A549 (cell line): ENCODE data around the gene SASH1. TPM values are rescaled to one million over a fixed set of nuclear protein-coding genes. Genes with fewer than 3 reads are reported as not detected.

Experiments used
- ATAC-seq, 2 experiments: fragments of 200-7000 bp in 1 of 2; fragments of >200 bp in 1 of 2; cut with Nextera tagmentation in 1 of 2; cut with Tn5 transposase in 1 of 2; 3 replicates each; pipeline versions ENCODE4 v1.8.0 to v1.9.1; 2018 to 2020; ENCODE audit warnings: mild to moderate bottlenecking in 1 of 2, moderate library complexity in 1 of 2
- CTCF ChIA-PET: fragments of 300-600 bp; sonication (Branson Sonifier 250); formaldehyde crosslinking; extraction: SDS; loops from one replicate; lab custom pipeline; 2021; ENCODE audit warnings: antibody characterized with exemption, inconsistent platforms; lab: Yijun Ruan, JAX
- POLR2A ChIA-PET: fragments of 350-600 bp; formaldehyde crosslinking; extraction: SDS; loops from one replicate; lab custom pipeline; 2021; ENCODE audit warnings: antibody characterized with exemption, inconsistent platforms; lab: Yijun Ruan, JAX
- DNase-seq, 2 experiments: peaks; one replicate each; pipeline versions ENCODE4 v3.0.0 to v3.0.0-alpha.2; 2011 to 2016; ENCODE audit warnings: low read depth in 1 of 2, low spot score in 1 of 2
- FAIRE-seq: peaks from 2 replicates; lab custom pipeline; 2011; peaks lifted over from hg19 to GRCh38; lab: Jason Lieb, UNC
- H3K27ac ChIP-seq, 2 experiments: fragments of >200 bp; sonication (Bioruptor Twin); formaldehyde crosslinking; 3 replicates each; pipeline ENCODE4 v1.5.1; 2016 to 2017
- H3K4me1 ChIP-seq: fragments of >200 bp; sonication (Bioruptor Twin); formaldehyde crosslinking; 3 replicates; pipeline ENCODE4 v1.6.1; 2016
- H3K4me2 ChIP-seq: fragments of >200 bp; sonication (Bioruptor Twin); formaldehyde crosslinking; 3 replicates; pipeline ENCODE4 v1.6.1; 2016
- H3K4me3 ChIP-seq: fragments of >200 bp; sonication (Bioruptor Twin); formaldehyde crosslinking; 3 replicates; pipeline ENCODE4 v1.5.1; 2016
- H3K9me3 ChIP-seq: fragments of >200 bp; sonication (Bioruptor Twin); formaldehyde crosslinking; 3 replicates; pipeline ENCODE4 v1.6.1; 2016
- CBX2 ChIP-seq: fragments of 200-600 bp; sonication (generic); IDR thresholded peaks from 2 replicates; pipeline ENCODE4 v1.6.1; 2016; ENCODE audit warnings: low read depth, mild to moderate bottlenecking, borderline replicate concordance
- CBX8 ChIP-seq: fragments of 200-600 bp; sonication (generic); IDR thresholded peaks from 2 replicates; pipeline ENCODE4 v1.6.1; 2016
- CEBPB ChIP-seq, 2 experiments: fragments of >200 bp in 1 of 2; sonication (Bioruptor Twin) in 1 of 2; formaldehyde crosslinking in 1 of 2; IDR thresholded peaks; 2 replicates each; pipeline ENCODE4 v1.6.1; 2012 to 2016
- EHF ChIP-seq: fragments of 250-450 bp; sonication (Bioruptor Pico); IDR thresholded peaks from 2 replicates; pipeline ENCODE4 v1.5.0; 2020; ENCODE audit warnings: mild to moderate bottlenecking
- EHMT2 ChIP-seq: fragments of 200-600 bp; sonication (generic); IDR thresholded peaks from 2 replicates; pipeline ENCODE4 v1.6.1; 2016; ENCODE audit warnings: antibody characterized with exemption, low read depth, mild to moderate bottlenecking, moderate library complexity
- HEYL ChIP-seq: fragments of 250-450 bp; sonication (Bioruptor Pico); IDR thresholded peaks from 2 replicates; pipeline ENCODE4 v1.8.0; 2021; ENCODE audit warnings: mild to moderate bottlenecking, moderate library complexity
- HOXA7 ChIP-seq: fragments of 250-450 bp; sonication (Bioruptor Pico); IDR thresholded peaks from 2 replicates; pipeline ENCODE4 v1.5.0; 2020; ENCODE audit warnings: mild to moderate bottlenecking, moderate library complexity
- JUNB ChIP-seq: fragments of >200 bp; sonication (Bioruptor Twin); formaldehyde crosslinking; IDR thresholded peaks from 2 replicates; pipeline ENCODE4 v1.6.1; 2016
- KDM5A ChIP-seq: fragments of 200-600 bp; sonication (generic); IDR thresholded peaks from 2 replicates; pipeline ENCODE4 v1.6.1; 2016; ENCODE audit warnings: antibody characterized with exemption, mild to moderate bottlenecking
- MAFK ChIP-seq: fragments of 450-650 bp; IDR thresholded peaks from 2 replicates; pipeline ENCODE4 v1.6.1; 2014; ENCODE audit not compliant: partially characterized antibody
- MAZ ChIP-seq: fragments of 150-350 bp; IDR thresholded peaks from 2 replicates; pipeline ENCODE4 v1.6.1; 2014; ENCODE audit warnings: antibody characterized with exemption, low read depth, low read length, borderline replicate concordance
- NFE2L2 ChIP-seq: fragments of 150-350 bp; conservative IDR thresholded peaks from 2 replicates; pipeline ENCODE4 v1.6.1; 2014; ENCODE audit warnings: low read length
- NPAS2 ChIP-seq: fragments of 250-450 bp; sonication (Bioruptor Pico); IDR thresholded peaks from 2 replicates; pipeline ENCODE4 v1.8.0; 2022; ENCODE audit warnings: mild to moderate bottlenecking, moderate library complexity, borderline replicate concordance
- PHF8 ChIP-seq: fragments of 200-600 bp; sonication (generic); IDR thresholded peaks from 2 replicates; pipeline ENCODE4 v1.6.1; 2016; ENCODE audit warnings: low read depth, mild to moderate bottlenecking, antibody characterized with exemption, moderate library complexity, borderline replicate concordance
- POLR2AphosphoS2 ChIP-seq: conservative IDR thresholded peaks from 2 replicates; pipeline ENCODE4 v1.6.1; 2012; ENCODE audit warnings: low read length, improper control_type of control experiment, inconsistent platforms
- RARB ChIP-seq: fragments of 250-450 bp; sonication (Bioruptor Pico); IDR thresholded peaks from 2 replicates; pipeline ENCODE4 v1.8.0; 2021; ENCODE audit warnings: mild to moderate bottlenecking, moderate library complexity
- RFX5 ChIP-seq: fragments of 450-650 bp; IDR thresholded peaks from 2 replicates; pipeline ENCODE4 v1.7.1; 2014; ENCODE audit warnings: antibody characterized with exemption, mild to moderate bottlenecking, moderate library complexity
- RNF2 ChIP-seq: fragments of 200-600 bp; sonication (generic); IDR thresholded peaks from 2 replicates; pipeline ENCODE4 v1.6.1; 2016; ENCODE audit warnings: low read depth, mild to moderate bottlenecking, antibody characterized with exemption, moderate library complexity, borderline replicate concordance
- ZFP36 ChIP-seq: fragments of 450-650 bp; IDR thresholded peaks from 2 replicates; pipeline ENCODE4 v1.6.1; 2014; ENCODE audit warnings: borderline replicate concordance; ENCODE audit not compliant: partially characterized antibody
- ZNF302 ChIP-seq: fragments of 250-450 bp; sonication (Bioruptor Pico); IDR thresholded peaks from 2 replicates; pipeline ENCODE4 v1.9.0; 2021; ENCODE audit warnings: inconsistent platforms, mild to moderate bottlenecking, moderate library complexity
- WGBS: methylation state at CpG from one replicate; pipeline ENCODE4 v1.1.6; 2017; ENCODE audit errors: missing lambda C conversion rate; 5-methylcytosine and 5-hydroxymethylcytosine counted together
- polyA plus RNA-seq, 4 experiments: library from polyadenylated mRNA; depleted of rRNA in 3 of 4; stranded (reverse); fragments of >200 nt; fragmentation: RNase III in 1 of 4; extraction: RNeasy Plus Mini Kit Qiagen cat#74134 plus additional on column Dnase treatment in 1 of 4; gene quantifications; 2 replicates in 3 of 4; 3 replicates in 1 of 4; pipeline ENCODE4 v1.2.3, GENCODE V29; 2011 to 2017
- TF ChIP-seq, protein P1 (sequence below): fragments of >200 bp; sonication (Bioruptor Twin); formaldehyde crosslinking; IDR thresholded peaks from 3 replicates; pipeline ENCODE4 v1.5.1; 2016
- TF ChIP-seq, protein P2 (sequence below): fragments of 250-450 bp; sonication (Bioruptor Pico); IDR thresholded peaks from 2 replicates; pipeline ENCODE4 v1.5.0; 2020; ENCODE audit warnings: low read depth, mild to moderate bottlenecking, moderate library complexity
- TF ChIP-seq, protein P3 (sequence below): IDR thresholded peaks from 2 replicates; pipeline ENCODE4 v1.6.1; 2012
- TF ChIP-seq, protein P4 (sequence below): fragments of >200 bp; sonication (Bioruptor Twin); formaldehyde crosslinking; IDR thresholded peaks from 3 replicates; pipeline ENCODE4 v1.6.1; 2016

SASH1 gene
- polyA plus RNA-seq, 2 of the 4 experiments (the other 2 are of a cell fraction): 2.5 to 3.0 TPM

GRCh38 chr6:148423601-148424270, 81.1 kb downstream of the SASH1 start:
- POLR2A ChIA-PET: no interaction called here
- WGBS: 77% methylated on average over 9 of the region's 9 CpGs
- H3K9me3 ChIP-seq: no peaks in the 10 kb centered on the region
- no peaks in the 10 kb centered on the region for H3K4me1 ChIP-seq
- no peak for ATAC-seq
- H3K4me2 ChIP-seq: no peak overlapping the region
- CTCF ChIA-PET: interaction anchor here (0.7 kb wide), 1 partner anchor 17 kb away, joined by 3 read pairs; no protein-coding TSS in a partner anchor
- H3K4me3 ChIP-seq: no peak overlapping the region
- no peak for DNase-seq
- H3K27ac ChIP-seq: no peak overlapping the region
- no peak for FAIRE-seq
- TF ChIP-seq NFE2L2 (no peak), KDM5A (no peak), NPAS2 (no peak), CBX8 (no peak), JUNB (no peak), EHF (no peak), RARB (CRISPR knock-in tag) (no peak), PHF8 (no peak), CBX2 (no peak), MAZ (no peak), MAFK (no peak), ZNF302 (CRISPR knock-in tag) (no peak)
- TF ChIP-seq, protein P1, sequence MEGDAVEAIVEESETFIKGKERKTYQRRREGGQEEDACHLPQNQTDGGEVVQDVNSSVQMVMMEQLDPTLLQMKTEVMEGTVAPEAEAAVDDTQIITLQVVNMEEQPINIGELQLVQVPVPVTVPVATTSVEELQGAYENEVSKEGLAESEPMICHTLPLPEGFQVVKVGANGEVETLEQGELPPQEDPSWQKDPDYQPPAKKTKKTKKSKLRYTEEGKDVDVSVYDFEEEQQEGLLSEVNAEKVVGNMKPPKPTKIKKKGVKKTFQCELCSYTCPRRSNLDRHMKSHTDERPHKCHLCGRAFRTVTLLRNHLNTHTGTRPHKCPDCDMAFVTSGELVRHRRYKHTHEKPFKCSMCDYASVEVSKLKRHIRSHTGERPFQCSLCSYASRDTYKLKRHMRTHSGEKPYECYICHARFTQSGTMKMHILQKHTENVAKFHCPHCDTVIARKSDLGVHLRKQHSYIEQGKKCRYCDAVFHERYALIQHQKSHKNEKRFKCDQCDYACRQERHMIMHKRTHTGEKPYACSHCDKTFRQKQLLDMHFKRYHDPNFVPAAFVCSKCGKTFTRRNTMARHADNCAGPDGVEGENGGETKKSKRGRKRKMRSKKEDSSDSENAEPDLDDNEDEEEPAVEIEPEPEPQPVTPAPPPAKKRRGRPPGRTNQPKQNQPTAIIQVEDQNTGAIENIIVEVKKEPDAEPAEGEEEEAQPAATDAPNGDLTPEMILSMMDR: no peak
- TF ChIP-seq, protein P2, sequence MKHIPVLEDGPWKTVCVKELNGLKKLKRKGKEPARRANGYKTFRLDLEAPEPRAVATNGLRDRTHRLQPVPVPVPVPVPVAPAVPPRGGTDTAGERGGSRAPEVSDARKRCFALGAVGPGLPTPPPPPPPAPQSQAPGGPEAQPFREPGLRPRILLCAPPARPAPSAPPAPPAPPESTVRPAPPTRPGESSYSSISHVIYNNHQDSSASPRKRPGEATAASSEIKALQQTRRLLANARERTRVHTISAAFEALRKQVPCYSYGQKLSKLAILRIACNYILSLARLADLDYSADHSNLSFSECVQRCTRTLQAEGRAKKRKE (CRISPR knock-in tag): no peak
- TF ChIP-seq, all 56 proteins: peak for 0

- Histone ChIP-seq H3K4me2 (no peak overlapping the region), H3K4me3 (no peak overlapping the region), H3K4me1 (no peaks in the 10 kb centered on the region), H3K9me3 (no peaks in the 10 kb centered on the region), H3K27ac (no peak overlapping the region)
- CTCF ChIA-PET: interaction anchor here (1.5 kb wide), 1 partner anchor 17 kb away, joined by 3 read pairs; no protein-coding TSS in a partner anchor
- no peak for ATAC-seq
- no peak for TF ChIP-seq RNF2
- TF ChIP-seq RFX5: no peak
- TF ChIP-seq, protein P3, sequence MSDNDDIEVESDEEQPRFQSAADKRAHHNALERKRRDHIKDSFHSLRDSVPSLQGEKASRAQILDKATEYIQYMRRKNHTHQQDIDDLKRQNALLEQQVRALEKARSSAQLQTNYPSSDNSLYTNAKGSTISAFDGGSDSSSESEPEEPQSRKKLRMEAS: no peak
- no peak for TF ChIP-seq EHMT2
- TF ChIP-seq, protein P4, sequence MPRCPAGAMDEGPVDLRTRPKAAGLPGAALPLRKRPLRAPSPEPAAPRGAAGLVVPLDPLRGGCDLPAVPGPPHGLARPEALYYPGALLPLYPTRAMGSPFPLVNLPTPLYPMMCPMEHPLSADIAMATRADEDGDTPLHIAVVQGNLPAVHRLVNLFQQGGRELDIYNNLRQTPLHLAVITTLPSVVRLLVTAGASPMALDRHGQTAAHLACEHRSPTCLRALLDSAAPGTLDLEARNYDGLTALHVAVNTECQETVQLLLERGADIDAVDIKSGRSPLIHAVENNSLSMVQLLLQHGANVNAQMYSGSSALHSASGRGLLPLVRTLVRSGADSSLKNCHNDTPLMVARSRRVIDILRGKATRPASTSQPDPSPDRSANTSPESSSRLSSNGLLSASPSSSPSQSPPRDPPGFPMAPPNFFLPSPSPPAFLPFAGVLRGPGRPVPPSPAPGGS: no peak
- no peak for TF ChIP-seq ZFP36
- TF ChIP-seq HOXA7 (CRISPR knock-in tag): no peak
- no peak for TF ChIP-seq HEYL
- TF ChIP-seq CEBPB (IDR thresholded peaks at IDR 0.05): no peak
- TF ChIP-seq JUNB: no peak
- TF ChIP-seq, protein P1: no peak
- TF ChIP-seq KDM5A: no peak
- no peak for TF ChIP-seq ZNF302 (CRISPR knock-in tag)
- no peak for TF ChIP-seq POLR2AphosphoS2
- no peak for FAIRE-seq
- DNase-seq: no peak
- 73% methylated on average over 2 of the region's 2 CpGs for WGBS
- POLR2A ChIA-PET: no interaction called here
Measured at GRCh38 chr6:148425443-148425842, 82.8 kb downstream of the SASH1 start.
